Endometrial microvascular endothelial cells (primary cell): ENCODE data around the gene ATG4A. TPM values are rescaled to one million over a fixed set of nuclear protein-coding genes. Genes with fewer than 3 reads are reported as not detected.

ENCODE experiments used
- in situ Hi-C: cut with HindIII; loops from 2 replicates; pipeline ENCODE4 v1.10.0; 2017; ENCODE audit warnings: low sequenced_read_pairs, low pct_unique_long_range_greater_than_20kb; ENCODE audit errors: inconsistent ontology term
- total RNA-seq: library from RNA; depleted of rRNA; stranded (reverse); fragments of >200 nt; gene quantifications from one replicate; pipeline ENCODE4 v1.2.3, GENCODE V29; 2015; ENCODE audit errors: inconsistent ontology term

ATG4A gene
- total RNA-seq: 87.9 TPM

GRCh38 chrX:108091264-108091877 lies at the start of gene ATG4A, which contains the start of gene PSMD10:
Gene ATG4A, plus strand, starts transcription at chrX:108091778. Its CDS starts 49 bp downstream, at chrX:108091827.
Gene PSMD10, minus strand, starts transcription at chrX:108091542. Its CDS starts 22 bp downstream, at chrX:108091520.
- in situ Hi-C loops: no loop called here

- in situ Hi-C loops: no loop called here
Measured at GRCh38 chrX:108044554-108045256, 46.9 kb upstream of the ATG4A start, which contains the start of gene VSIG1. Gene VSIG1, plus strand, starts transcription at chrX:108045065. Its CDS starts 66 bp downstream, at chrX:108045131.

GRCh38 chrX:108049649-108050048 lies 41.9 kb upstream of the ATG4A start:
- in situ Hi-C loops: no loop called here

- in situ Hi-C loops: no loop called here
Measured at GRCh38 chrX:108053218-108053617, 38.4 kb upstream of the ATG4A start.

- in situ Hi-C loops: no loop called here
Measured at GRCh38 chrX:108055546-108055945, 36.0 kb upstream of the ATG4A start.

- in situ Hi-C loops: no loop called here
Measured at GRCh38 chrX:108059801-108060200, 31.8 kb upstream of the ATG4A start.

- in situ Hi-C loops: no loop called here
Measured at GRCh38 chrX:108064001-108064400, 27.6 kb upstream of the ATG4A start.

GRCh38 chrX:108064613-108065012 lies 27.0 kb upstream of the ATG4A start:
- in situ Hi-C loops: no loop called here

GRCh38 chrX:108068121-108068520 lies 23.5 kb upstream of the ATG4A start:
- in situ Hi-C loops: no loop called here

- in situ Hi-C loops: no loop called here
Measured at GRCh38 chrX:108070891-108071290, 20.7 kb upstream of the ATG4A start.

- in situ Hi-C loops: no loop called here
Measured at GRCh38 chrX:108071578-108071977, 20.0 kb upstream of the ATG4A start.

- in situ Hi-C loops: no loop called here
Measured at GRCh38 chrX:108072746-108073145, 18.8 kb upstream of the ATG4A start.

- in situ Hi-C loops: no loop called here
Measured at GRCh38 chrX:108081110-108081509, 10.5 kb upstream of the ATG4A start.

- in situ Hi-C loops: no loop called here
Measured at GRCh38 chrX:108087792-108088191, 3.8 kb upstream of the ATG4A start.

GRCh38 chrX:108088511-108088910 lies 3.1 kb upstream of the ATG4A start:
- in situ Hi-C loops: no loop called here

- in situ Hi-C loops: no loop called here
Measured at GRCh38 chrX:108090491-108091263, 901 bp upstream of the ATG4A start.

- in situ Hi-C loops: no loop called here
Measured at GRCh38 chrX:108091878-108092291, 307 bp downstream of the ATG4A start.

GRCh38 chrX:108097380-108097779 lies 5.8 kb downstream of the ATG4A start:
- in situ Hi-C loops: no loop called here

- in situ Hi-C loops: no loop called here
Measured at GRCh38 chrX:108105473-108105872, 13.9 kb downstream of the ATG4A start.

GRCh38 chrX:108114541-108114940 lies 23.0 kb downstream of the ATG4A start:
- in situ Hi-C loops: no loop called here
